Esophagus squamous epithelium (tissue), 4 donors: Measurements from ENCODE around the gene SYPL1.

Experiments
- POLR2A ChIP-seq, 4 donors: fragments of 450-650 bp; IDR thresholded peaks; one replicate each; pipeline ENCODE4 v1.6.1; 2017; ENCODE audit warnings: antibody characterized with exemption in 4 of 4, mild to moderate bottlenecking in 4 of 4, moderate library complexity in 3 of 4
- TF ChIP-seq, protein P1 (sequence below), 6 experiments: fragments of 450-650 bp in 4 of 6; fragments of 200-600 bp in 2 of 6; sonication (generic) in 2 of 6; IDR thresholded peaks; one replicate each; pipeline ENCODE4 v1.5.1; 2016 to 2019; ENCODE audit warnings: antibody characterized with exemption in 6 of 6, mild to moderate bottlenecking in 4 of 6, moderate library complexity in 4 of 6

DNA sequence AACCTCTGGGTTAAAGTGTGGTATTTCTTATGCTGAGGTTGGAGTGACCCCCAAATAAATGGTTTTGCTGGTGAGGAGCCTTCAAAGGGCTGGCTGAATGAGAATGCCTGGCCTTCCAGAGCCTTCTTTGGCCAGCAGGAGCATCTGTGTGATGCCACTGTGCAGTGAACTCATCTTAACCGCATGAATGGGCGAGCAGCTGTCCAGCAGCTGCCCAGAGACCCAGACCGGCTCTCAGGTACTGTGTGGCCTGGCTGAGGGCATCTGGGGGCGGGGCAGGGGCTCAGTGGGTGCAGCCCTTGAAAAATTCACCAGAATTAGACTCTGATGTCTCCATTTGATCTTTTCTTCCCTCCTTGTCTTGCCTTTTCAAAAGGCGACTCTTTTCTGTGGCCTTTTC is 59.0 kb downstream of the SYPL1 start:
- TF ChIP-seq, protein P1, sequence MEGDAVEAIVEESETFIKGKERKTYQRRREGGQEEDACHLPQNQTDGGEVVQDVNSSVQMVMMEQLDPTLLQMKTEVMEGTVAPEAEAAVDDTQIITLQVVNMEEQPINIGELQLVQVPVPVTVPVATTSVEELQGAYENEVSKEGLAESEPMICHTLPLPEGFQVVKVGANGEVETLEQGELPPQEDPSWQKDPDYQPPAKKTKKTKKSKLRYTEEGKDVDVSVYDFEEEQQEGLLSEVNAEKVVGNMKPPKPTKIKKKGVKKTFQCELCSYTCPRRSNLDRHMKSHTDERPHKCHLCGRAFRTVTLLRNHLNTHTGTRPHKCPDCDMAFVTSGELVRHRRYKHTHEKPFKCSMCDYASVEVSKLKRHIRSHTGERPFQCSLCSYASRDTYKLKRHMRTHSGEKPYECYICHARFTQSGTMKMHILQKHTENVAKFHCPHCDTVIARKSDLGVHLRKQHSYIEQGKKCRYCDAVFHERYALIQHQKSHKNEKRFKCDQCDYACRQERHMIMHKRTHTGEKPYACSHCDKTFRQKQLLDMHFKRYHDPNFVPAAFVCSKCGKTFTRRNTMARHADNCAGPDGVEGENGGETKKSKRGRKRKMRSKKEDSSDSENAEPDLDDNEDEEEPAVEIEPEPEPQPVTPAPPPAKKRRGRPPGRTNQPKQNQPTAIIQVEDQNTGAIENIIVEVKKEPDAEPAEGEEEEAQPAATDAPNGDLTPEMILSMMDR (IDR thresholded peaks at IDR 0.05), result no peak
- no peak for TF ChIP-seq POLR2A (IDR thresholded peaks at IDR 0.05)
